Measurements from ENCODE around the gene PRKCD. TPM values are rescaled to one million over a fixed set of nuclear protein-coding genes. Genes with fewer than 3 reads are reported as not detected.

Gene PRKCD
- total RNA-seq, 1 donor from 2014 or later = 31.7 TPM

GRCh38 chr3:53162672-53163443 is 1.8 kb downstream of the PRKCD start:
- DNase-seq (ENCODE audit: low spot score) = peak; percentile 20
- Mint-ChIP-seq H3K27ac (peak overlapping the region; percentile 18), H3K4me3 (ENCODE audit: low read depth) (peak overlapping the region; percentile 80), H3K27me3 (ENCODE audit: low read depth) (peaks cover 11% of the 10 kb centered on the region), H3K36me3 (ENCODE audit: low read depth) (no peaks in the 10 kb centered on the region), H3K4me1 (ENCODE audit: low read depth) (peaks cover 28% of the 10 kb centered on the region), H3K9me3 (no peaks in the 10 kb centered on the region)
- intact Hi-C loops (cut with micrococcal nuclease) = loop anchor here (1.0 to 5.0 kb wide), 3 partner anchors 7 to 51 kb away; partner anchors contain the start of gene RFT1

GRCh38 chr3:53163444-53164387 is 2.7 kb downstream of the PRKCD start:
- Mint-ChIP-seq H3K27me3 (ENCODE audit: low read depth) (peaks cover 8% of the 10 kb centered on the region), H3K27ac (peak overlapping the region; percentile 31), H3K9me3 (no peaks in the 10 kb centered on the region), H3K4me3 (ENCODE audit: low read depth) (peak overlapping the region; percentile 80), H3K36me3 (ENCODE audit: low read depth) (no peaks in the 10 kb centered on the region), H3K4me1 (ENCODE audit: low read depth) (peaks cover 28% of the 10 kb centered on the region)
- DNase-seq (ENCODE audit: low spot score) = no peak
- intact Hi-C loops (cut with micrococcal nuclease) = loop anchor here (5.0 kb wide), 1 partner anchor 51 kb away; no protein-coding TSS in a partner anchor

DNA sequence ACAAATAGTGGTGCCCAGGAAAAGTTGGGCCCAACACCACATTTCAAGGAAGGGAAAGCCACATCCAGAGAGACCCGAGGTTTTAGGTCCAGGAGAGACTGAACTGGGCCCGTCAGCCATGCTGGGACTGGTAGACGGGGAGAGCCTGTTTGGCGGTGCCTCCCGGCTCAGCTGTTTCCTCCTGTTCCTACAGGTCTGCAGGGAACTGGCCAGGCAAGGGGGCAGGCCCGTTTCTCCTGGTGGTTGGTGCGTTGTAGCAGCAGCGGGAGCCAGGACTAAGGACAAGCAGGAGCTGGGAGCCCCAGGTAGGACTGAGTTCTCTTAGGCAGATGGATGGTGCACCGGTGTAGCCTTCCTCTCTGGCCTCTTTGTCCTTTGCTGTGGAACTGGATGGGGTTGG is 3.9 kb downstream of the PRKCD start:
- Mint-ChIP-seq H3K4me3 (ENCODE audit: low read depth) (no peak overlapping the region), H3K27ac (no peak overlapping the region), H3K4me1 (ENCODE audit: low read depth) (peaks cover 37% of the 10 kb centered on the region), H3K27me3 (ENCODE audit: low read depth) (peaks cover 4% of the 10 kb centered on the region), H3K36me3 (ENCODE audit: low read depth) (no peaks in the 10 kb centered on the region), H3K9me3 (no peaks in the 10 kb centered on the region)
- DNase-seq (ENCODE audit: low spot score) = no peak
- intact Hi-C loops (cut with micrococcal nuclease) = loop anchor here (5.0 kb wide), 1 partner anchor 53 kb away; no protein-coding TSS in a partner anchor

- intact Hi-C loops (cut with micrococcal nuclease) = no loop called here
Measured at GRCh38 chr3:53166206-53166605, 5.2 kb downstream of the PRKCD start.

GRCh38 chr3:53166781-53167291 is 5.8 kb downstream of the PRKCD start:
- H3K4me3 Mint-ChIP-seq (ENCODE audit: low read depth) = no peak overlapping the region
- DNase-seq (ENCODE audit: low spot score) = no peak
- intact Hi-C loops (cut with micrococcal nuclease) = no loop called here
- no peaks in the 10 kb centered on the region for H3K9me3 Mint-ChIP-seq
- H3K4me1 Mint-ChIP-seq (ENCODE audit: low read depth) = peaks cover 46% of the 10 kb centered on the region
- H3K27ac Mint-ChIP-seq = no peak overlapping the region
- no peaks in the 10 kb centered on the region for H3K27me3 Mint-ChIP-seq (ENCODE audit: low read depth)
- peaks cover 4% of the 10 kb centered on the region for H3K36me3 Mint-ChIP-seq (ENCODE audit: low read depth)

More at GRCh38 chr3:53166206-53166605, 5.2 kb downstream of the PRKCD start:
- no peak for DNase-seq (ENCODE audit: low spot score)
- no peak overlapping the region for H3K27ac Mint-ChIP-seq
- H3K27me3 Mint-ChIP-seq (ENCODE audit: low read depth) = no peaks in the 10 kb centered on the region
- peaks cover 4% of the 10 kb centered on the region for H3K36me3 Mint-ChIP-seq (ENCODE audit: low read depth)
- peaks cover 44% of the 10 kb centered on the region for H3K4me1 Mint-ChIP-seq (ENCODE audit: low read depth)
- H3K4me3 Mint-ChIP-seq (ENCODE audit: low read depth) = no peak overlapping the region
- H3K9me3 Mint-ChIP-seq = no peaks in the 10 kb centered on the region

DNA sequence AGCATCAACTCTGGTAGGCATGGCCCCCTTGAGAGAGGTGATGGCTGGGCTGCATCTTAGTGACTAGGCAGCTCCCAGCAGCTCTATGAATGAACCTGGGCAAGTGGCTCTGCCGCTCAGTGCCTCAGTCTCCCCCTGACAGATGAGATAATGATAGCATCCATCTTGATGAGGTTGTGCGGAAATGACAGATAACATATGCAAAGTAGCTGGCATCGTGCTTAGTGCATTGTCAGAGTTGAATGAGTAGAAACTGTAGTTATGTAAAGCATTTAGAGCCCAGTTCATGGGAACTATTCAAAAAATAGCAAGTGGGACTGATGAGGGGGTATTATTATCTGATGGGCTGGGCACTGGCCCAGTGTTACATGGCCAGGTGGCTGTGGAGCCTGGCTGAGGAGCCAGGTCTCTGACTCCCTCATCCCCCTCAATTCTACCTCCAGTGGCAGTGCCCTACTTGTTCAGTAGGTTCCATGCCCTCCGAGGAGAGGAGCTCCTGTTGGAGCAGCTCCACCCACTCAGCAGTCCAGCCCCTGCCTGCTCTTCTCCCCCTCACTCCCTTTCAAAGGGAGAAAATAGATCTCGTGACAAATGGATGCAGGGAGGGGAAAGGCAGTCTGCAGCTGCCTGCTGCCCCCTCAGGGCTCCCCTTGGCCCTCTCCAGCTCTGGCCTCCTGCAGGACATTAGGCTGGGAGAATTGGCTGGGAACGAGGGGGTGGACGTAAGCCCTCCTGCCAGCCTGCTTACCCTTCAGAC is 6.6 kb downstream of the PRKCD start:
- Mint-ChIP-seq H3K27ac (no peak overlapping the region), H3K4me1 (ENCODE audit: low read depth) (peaks cover 42% of the 10 kb centered on the region), H3K4me3 (ENCODE audit: low read depth) (no peak overlapping the region), H3K36me3 (ENCODE audit: low read depth) (peaks cover 4% of the 10 kb centered on the region), H3K9me3 (no peaks in the 10 kb centered on the region), H3K27me3 (ENCODE audit: low read depth) (no peaks in the 10 kb centered on the region)
- intact Hi-C loops (cut with micrococcal nuclease) = no loop called here
- no peak for DNase-seq (ENCODE audit: low spot score)

DNA sequence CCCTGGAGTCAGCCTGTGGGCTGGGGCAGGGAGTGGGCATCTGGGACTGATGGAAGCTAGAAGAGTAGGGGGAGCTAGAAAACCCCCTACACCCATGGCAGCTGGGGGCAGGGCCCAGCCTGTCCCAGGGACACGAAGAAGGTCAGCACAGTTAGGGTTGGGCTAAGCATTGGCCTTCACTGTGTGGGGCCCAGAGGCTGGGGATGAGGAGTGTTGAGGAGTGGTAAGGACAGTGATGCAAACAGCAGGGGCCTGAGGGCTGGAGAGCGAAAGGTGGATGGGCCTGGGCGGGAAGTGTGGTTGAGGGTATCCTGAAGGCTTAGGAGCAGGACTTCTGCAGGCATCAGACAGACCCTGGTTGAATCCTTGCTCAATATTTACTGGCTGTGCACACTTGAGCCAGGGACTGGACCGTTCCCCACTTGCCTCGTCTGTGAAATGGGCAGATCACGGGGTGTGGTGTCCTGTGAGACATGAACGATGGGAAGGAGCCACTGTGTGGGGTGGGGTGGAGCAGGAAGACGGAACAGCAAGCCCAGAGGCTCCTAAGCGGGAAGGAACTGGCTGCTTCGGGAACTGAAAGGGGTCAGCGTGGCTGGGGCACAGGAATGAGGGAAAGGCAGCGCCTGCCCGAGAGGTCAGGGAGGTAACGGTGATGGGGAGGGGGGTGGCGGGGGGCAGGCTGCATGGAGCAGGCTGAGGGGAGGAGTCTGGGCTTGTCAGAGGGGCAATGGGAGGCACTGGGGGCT is 7.3 kb downstream of the PRKCD start:
- H3K27ac Mint-ChIP-seq = no peak overlapping the region
- H3K4me1 Mint-ChIP-seq (ENCODE audit: low read depth) = peaks cover 35% of the 10 kb centered on the region
- H3K9me3 Mint-ChIP-seq = no peaks in the 10 kb centered on the region
- H3K27me3 Mint-ChIP-seq (ENCODE audit: low read depth) = no peaks in the 10 kb centered on the region
- H3K4me3 Mint-ChIP-seq (ENCODE audit: low read depth) = no peak overlapping the region
- peaks cover 4% of the 10 kb centered on the region for H3K36me3 Mint-ChIP-seq (ENCODE audit: low read depth)
- intact Hi-C loops (cut with micrococcal nuclease) = no loop called here
- DNase-seq (ENCODE audit: low spot score) = no peak

DNA sequence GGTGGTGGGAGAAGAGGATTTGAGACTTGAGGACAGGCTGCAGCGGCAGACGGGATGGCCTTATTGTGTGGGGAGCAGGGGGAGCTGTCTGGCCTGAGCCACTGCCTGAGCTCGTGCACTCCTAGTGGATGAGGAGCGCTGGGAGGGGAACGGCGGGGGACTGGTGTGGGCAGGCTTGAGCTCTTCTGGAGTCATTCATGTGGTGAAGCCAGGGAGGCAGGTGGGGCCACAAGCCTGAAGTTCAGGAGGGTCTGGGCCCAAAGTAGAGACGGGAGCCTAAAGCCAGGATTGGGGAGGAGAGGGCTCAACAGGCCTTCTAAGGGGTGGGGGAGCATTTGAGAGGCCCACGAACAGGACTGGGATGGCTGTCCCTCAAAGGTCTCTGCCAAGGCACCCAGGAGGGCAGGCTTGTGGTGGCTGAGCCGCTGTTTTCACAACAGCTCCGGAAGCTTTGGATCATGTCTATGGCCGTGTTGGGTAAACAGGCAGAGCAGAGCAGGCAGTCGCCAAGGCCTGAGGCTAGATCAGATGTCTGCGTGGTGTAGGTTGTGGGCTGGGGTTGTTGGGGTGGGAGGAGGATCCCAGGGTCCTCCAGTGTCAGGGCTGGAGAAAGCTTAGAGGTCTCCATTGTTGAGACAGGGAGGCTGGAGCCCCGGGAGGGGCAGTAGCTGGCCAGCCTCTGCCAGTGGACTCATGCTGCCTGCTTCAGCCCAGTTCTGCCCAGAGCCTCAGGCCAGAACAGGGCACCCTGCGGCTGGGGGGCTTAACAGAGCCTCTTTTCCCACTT is 8.2 kb downstream of the PRKCD start:
- Mint-ChIP-seq H3K27ac (no peak overlapping the region), H3K4me3 (ENCODE audit: low read depth) (no peak overlapping the region), H3K27me3 (ENCODE audit: low read depth) (no peaks in the 10 kb centered on the region), H3K36me3 (ENCODE audit: low read depth) (peaks cover 4% of the 10 kb centered on the region), H3K4me1 (ENCODE audit: low read depth) (peaks cover 33% of the 10 kb centered on the region), H3K9me3 (no peaks in the 10 kb centered on the region)
- intact Hi-C loops (cut with micrococcal nuclease) = no loop called here
- no peak for DNase-seq (ENCODE audit: low spot score)

- peaks cover 4% of the 10 kb centered on the region for H3K36me3 Mint-ChIP-seq (ENCODE audit: low read depth)
- H3K4me1 Mint-ChIP-seq (ENCODE audit: low read depth) = peaks cover 33% of the 10 kb centered on the region
- no peak overlapping the region for H3K27ac Mint-ChIP-seq
- DNase-seq (ENCODE audit: low spot score) = no peak
- H3K9me3 Mint-ChIP-seq = no peaks in the 10 kb centered on the region
- H3K27me3 Mint-ChIP-seq (ENCODE audit: low read depth) = no peaks in the 10 kb centered on the region
- no peak overlapping the region for H3K4me3 Mint-ChIP-seq (ENCODE audit: low read depth)
- intact Hi-C loops (cut with micrococcal nuclease) = loop anchor here (1.0 kb wide), 1 partner anchor 8 kb away; no protein-coding TSS in a partner anchor
Measured at GRCh38 chr3:53169832-53170324, 8.9 kb downstream of the PRKCD start.

DNA sequence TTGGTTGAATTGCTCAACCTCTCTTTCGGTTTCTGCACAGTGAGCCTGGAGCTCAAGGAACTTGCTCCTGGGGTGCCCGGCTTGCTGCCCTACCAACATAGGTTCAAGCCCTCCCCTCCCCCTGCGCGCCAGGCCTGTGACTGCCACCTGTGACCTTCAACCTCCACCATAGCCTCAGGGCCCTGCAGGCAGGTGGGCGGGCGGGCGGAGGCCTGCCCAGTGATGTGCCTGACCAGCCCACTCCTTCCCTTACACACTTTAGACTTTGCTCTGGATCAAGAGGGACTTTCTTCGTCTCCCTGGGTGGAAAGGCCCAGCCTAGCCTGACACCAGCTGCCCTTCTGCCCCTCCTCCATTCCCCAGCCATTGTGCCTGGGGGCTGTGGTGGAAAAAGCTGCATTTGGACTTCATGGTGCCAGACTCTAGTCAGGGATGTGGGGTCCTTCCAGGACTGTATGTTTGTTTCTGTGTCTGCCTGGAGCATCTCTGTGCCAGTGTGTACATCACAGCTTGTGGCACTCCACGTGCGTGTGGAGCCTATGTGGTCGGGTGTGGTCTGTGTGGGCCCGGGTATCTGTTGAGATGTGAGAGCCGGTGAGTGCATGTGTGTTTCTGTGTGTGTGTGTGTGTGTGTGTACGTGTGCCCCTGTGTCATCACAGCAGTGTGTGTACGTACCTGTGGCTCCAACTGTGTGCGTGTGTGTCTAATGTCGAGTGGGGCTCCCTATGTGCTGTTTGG is 9.5 kb downstream of the PRKCD start:
- Mint-ChIP-seq H3K4me1 (ENCODE audit: low read depth) (peaks cover 34% of the 10 kb centered on the region), H3K27me3 (ENCODE audit: low read depth) (no peaks in the 10 kb centered on the region), H3K9me3 (no peaks in the 10 kb centered on the region), H3K27ac (no peak overlapping the region), H3K36me3 (ENCODE audit: low read depth) (peaks cover 4% of the 10 kb centered on the region), H3K4me3 (ENCODE audit: low read depth) (no peak overlapping the region)
- no peak for DNase-seq (ENCODE audit: low spot score)
- intact Hi-C loops (cut with micrococcal nuclease) = loop anchor here (1.0 kb wide), 1 partner anchor 8 kb away; no protein-coding TSS in a partner anchor
